Measurements from ENCODE around the gene BRINP3. TPM values are rescaled to one million over a fixed set of nuclear protein-coding genes. Genes with fewer than 3 reads are reported as not detected.

Gene BRINP3
- total RNA-seq, 1 donor from 2014 or later = not detected

- DNase-seq (ENCODE audit: low read depth, low spot score) = no peak
These were observed 150.4 kb downstream of the BRINP3 start for GRCh38 chr1:190327271-190327670.

GRCh38 chr1:190323530-190323929 is 154.1 kb downstream of the BRINP3 start:
- DNase-seq (ENCODE audit: low read depth, low spot score) = no peak

- DNase-seq (ENCODE audit: low read depth, low spot score) = no peak
These were observed 155.4 kb downstream of the BRINP3 start for GRCh38 chr1:190322274-190322673.

GRCh38 chr1:190320952-190321351 is 156.7 kb downstream of the BRINP3 start:
- DNase-seq (ENCODE audit: low read depth, low spot score) = no peak

DNA sequence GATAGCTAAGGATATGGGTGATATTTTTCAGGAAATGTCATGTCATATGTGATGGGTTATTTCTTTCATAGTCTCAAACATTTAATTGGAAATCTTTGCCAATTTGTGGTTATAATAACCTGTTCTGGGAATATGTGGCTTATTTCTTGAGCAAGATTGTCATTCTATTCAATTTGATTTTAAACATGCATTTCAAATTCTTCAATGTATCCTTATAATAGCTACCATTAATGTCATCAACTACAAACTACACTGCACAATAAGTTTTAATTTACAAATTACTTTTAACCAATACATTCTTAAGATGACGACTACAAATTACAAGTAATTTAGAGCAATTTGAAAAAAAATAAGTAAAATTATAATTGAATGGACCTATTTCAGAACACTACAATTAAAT is 164.9 kb downstream of the BRINP3 start:
- DNase-seq (ENCODE audit: low read depth, low spot score) = no peak

- no peak for DNase-seq (ENCODE audit: low read depth, low spot score)
These were observed 174.2 kb downstream of the BRINP3 start for GRCh38 chr1:190303501-190303900.

DNA sequence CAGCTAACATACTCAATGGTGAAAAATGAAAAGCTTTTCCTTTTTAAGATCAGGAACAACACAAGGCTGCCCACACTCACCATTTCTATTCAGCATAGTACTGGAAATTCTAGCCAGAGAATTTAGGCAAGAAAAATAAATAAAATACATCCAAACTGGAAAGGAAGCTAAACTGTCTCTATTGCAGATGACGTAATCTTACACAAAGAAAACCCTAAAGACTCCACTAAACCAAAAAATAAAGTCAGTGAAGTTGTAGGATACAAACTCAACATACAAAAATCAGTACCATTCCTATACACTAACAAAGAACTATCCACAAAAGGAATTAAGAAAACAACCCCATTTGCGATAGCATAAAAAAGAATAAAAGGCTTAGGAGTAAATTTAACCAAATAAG is 181.2 kb downstream of the BRINP3 start:
- no peak for DNase-seq (ENCODE audit: low read depth, low spot score)

- no peak for DNase-seq (ENCODE audit: low read depth, low spot score)
These were observed 187.8 kb downstream of the BRINP3 start for GRCh38 chr1:190289897-190290296.

DNA sequence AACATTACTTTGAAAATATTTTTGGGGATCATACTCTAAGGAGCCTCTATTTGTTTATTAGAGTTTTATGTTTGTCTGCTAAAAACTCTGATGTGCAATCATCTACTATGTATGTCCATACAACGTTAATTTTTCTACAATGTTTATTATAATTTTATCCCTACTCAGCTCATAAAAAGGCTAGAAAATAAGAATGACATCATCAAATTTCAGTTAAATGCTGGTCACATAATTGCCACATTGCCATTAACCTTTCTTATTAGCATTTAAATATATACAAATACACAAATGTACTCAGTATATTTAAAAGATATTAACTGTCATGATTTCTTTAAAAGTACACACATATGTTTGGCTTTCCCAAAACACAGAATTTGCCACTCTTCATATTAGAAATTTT is 191.6 kb downstream of the BRINP3 start:
- no peak for DNase-seq (ENCODE audit: low read depth, low spot score)

DNA sequence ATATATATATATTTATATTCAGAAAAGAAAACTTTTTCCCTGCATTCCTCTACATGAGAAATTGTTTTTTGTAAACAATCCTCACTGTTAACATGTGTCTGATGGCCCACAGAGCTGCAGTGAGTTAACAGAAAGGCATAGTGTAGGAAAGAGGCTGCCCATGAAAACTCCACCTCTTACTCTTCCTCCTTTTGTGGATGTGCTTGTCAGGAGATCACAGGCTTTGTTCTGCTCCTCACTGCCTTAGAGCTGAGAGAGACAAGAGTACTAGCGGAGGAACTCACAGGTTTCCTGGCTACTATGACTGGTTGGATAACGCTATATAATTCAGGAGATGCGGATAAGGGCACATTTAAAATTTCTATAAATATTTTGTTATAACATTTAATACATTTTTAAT is 200.6 kb downstream of the BRINP3 start:
- DNase-seq (ENCODE audit: low read depth, low spot score) = no peak

DNA sequence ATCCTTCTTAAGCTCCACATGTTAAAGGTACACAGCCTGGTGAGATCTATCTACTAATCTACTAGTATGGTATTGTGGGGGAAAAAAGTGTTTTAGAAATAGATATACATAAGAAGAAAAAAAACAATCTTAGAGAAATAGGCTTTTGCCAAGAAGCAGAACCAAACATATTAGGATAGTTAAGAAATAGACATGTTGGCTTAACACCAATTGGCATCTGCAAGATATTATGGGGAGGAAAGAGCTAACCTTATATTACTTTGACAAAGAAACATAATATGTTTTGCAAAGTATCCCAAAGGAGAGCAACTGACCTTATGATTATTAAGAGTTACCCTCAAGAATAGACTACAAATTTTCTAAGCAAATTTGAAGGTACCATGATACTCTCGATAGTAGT is 202.9 kb downstream of the BRINP3 start:
- DNase-seq (ENCODE audit: low read depth, low spot score) = no peak

DNA sequence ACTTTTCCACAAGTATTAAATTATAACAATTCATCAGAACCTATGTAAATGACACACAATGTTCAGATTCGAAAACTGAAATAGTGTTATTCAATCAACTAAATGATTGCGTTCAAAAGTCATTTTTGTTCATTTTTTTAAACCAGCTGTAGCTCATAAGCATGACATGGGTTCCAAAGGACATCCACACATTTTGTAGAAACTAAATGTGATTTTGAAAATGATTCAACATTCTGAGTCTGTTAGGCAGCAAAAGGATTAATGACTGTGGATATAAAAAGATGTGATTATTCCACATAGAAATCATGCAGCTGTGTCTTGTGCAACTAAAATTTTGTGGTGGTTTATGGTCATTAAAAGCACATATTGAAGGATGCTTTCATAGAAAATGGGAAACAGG is 204.5 kb downstream of the BRINP3 start:
- no peak for DNase-seq (ENCODE audit: low read depth, low spot score)

- DNase-seq (ENCODE audit: low read depth, low spot score) = no peak
These were observed 215.1 kb downstream of the BRINP3 start for GRCh38 chr1:190262538-190262937.

DNA sequence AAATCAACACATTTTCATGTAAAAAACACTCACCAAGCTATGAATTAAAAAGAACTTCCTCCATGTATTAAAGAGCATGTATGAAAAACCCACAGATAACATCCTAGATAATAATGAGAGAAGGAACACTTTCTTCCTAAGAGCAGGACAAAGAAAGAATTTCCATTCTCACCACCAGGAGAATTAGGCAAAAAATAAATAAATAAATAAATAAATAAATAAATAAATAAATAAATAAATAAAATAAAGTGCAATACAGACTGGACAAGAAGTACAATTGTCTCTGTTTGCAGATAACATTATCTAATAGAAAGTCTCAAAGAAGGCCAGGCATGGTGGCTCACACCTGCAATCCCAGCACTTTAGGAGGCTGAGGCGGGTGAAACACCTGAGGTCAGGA is 218.2 kb downstream of the BRINP3 start:
- DNase-seq (ENCODE audit: low read depth, low spot score) = no peak

- DNase-seq (ENCODE audit: low read depth, low spot score) = no peak
These were observed 219.7 kb downstream of the BRINP3 start for GRCh38 chr1:190258003-190258402.

- DNase-seq (ENCODE audit: low read depth, low spot score) = no peak
These were observed 225.6 kb downstream of the BRINP3 start for GRCh38 chr1:190252046-190252445.

DNA sequence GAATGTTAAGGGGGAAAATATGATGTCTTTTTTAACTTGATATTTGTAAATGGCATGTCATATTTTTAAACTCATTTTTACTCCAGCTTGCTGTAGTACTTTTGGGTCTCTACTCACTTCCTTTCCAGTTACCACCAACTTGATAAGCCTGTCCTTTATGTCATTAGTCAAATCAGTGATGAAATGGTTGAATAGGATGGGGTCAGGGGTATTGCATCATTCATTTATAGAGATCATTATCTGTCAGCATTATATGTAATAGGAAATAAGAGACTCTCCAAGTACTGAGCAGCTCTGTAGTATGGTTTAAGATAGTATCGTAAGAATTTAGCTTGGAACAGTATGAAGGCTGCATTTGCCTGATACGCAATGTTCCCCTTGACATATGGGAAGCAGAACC is 227.3 kb downstream of the BRINP3 start:
- DNase-seq (ENCODE audit: low read depth, low spot score) = no peak

GRCh38 chr1:190244406-190244805 is 233.3 kb downstream of the BRINP3 start:
- no peak for DNase-seq (ENCODE audit: low read depth, low spot score)

DNA sequence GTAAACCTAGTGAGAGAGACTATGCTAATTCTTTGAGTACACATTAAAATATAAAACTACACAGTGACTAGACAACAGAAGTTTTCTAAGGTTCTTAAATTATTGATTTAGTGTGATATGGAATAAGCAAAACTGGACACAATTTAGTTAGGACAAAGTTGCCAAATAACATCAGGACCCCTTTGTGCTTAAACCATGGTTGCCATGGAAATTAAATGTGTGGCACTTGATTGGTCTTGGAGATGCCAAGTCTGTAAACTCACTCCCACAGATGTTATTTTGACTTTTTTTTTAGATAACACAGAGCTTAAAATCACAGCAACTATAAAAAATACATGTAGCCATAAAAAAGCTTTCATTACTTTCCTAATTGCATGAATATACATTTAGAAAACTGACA is 234.6 kb downstream of the BRINP3 start:
- no peak for DNase-seq (ENCODE audit: low read depth, low spot score)

DNA sequence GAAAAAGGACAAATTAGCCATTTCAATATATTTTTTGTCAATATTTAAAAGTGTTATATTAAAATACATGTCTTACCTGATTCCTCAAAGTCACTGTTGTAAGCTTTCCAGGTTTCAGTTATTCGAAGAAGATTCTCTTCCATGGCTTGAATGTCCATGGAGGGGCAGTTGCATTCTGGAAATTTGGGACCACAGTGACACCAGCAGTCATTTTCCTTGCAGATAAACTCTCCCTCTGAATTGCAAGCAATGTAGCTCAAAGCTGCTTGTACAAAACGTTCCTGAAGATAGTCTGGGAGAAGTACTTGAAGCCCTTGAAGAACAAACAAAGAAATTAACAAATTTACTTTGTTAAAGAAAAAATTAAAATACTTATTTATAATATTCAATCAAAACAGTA is 251.7 kb downstream of the BRINP3 start:
- no peak for DNase-seq (ENCODE audit: low read depth, low spot score)

GRCh38 chr1:190212450-190212849 is 265.2 kb downstream of the BRINP3 start:
- DNase-seq (ENCODE audit: low read depth, low spot score) = no peak

DNA sequence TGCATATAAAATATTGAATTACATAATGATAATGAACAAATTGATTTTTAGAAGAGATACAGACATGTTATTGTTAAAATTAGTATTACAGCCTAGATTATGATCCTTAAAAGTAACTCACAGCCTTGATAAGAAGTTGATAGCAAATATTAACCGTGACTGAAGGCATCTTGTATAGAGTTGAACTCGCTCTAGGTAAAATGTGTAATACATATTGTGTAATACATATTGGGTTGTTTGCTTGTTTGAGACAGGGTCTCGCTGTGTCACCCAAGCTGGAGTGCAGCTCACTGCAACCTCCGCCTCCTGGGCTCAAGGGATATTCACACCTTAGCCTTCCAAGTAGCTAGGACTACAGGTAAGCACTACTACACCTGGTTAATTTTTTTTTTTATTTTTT is 269.9 kb downstream of the BRINP3 start:
- DNase-seq (ENCODE audit: low read depth, low spot score) = no peak

- DNase-seq (ENCODE audit: low read depth, low spot score) = no peak
These were observed 272.0 kb downstream of the BRINP3 start for GRCh38 chr1:190205713-190206112.

- no peak for DNase-seq (ENCODE audit: low read depth, low spot score)
These were observed 281.6 kb downstream of the BRINP3 start for GRCh38 chr1:190196020-190196419.
